OCI-M1 (cell line): Measurements from ENCODE around the gene MRTFB.
"Not testable (repeated sequence)": the region's sequence is repeated elsewhere in the genome, so short reads cannot be mapped to it uniquely, and the experiment has no call there.

ENCODE experiments used
- DNase-seq: peaks from one replicate; lab custom pipeline; 2025; lab: John Stamatoyannopoulos, UW

The MRTFB gene

DNA sequence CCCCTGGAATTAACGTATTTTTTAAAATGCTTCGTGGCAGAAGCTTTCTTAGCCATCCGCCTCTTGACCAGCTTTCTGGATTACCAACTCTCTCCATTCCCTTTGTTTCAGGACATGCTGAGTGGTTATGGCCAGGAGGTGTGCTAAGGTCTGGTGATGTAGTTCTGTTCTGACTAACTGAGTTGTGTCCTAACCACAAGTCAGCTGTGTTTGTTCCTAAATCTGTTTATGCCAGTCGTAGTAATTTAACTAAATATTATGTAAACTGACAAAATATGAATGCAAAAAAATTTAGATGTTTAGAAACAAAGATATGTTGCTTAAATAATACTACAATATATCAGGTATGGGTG is 61.6 kb downstream of the MRTFB start:
- DNase-seq, result no peak

DNA sequence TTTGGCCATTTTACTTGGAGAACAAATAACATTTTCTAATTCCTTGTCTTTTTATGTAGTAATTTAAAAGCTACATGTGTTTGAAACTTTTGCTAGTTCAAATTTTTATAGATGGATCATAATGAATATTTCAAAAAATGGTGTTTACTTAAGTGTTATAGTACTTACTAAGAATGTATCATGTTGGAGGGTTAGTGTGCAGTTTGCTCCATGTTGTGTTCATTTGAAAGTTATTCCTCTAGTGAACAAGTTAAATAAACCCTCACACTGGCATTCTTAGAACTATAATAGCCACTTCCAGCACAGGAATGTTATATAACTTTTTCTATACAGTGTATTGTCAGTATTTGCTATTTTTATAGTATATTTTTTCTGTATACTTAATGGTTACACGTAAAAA is 62.8 kb downstream of the MRTFB start:
- no peak for DNase-seq

DNA sequence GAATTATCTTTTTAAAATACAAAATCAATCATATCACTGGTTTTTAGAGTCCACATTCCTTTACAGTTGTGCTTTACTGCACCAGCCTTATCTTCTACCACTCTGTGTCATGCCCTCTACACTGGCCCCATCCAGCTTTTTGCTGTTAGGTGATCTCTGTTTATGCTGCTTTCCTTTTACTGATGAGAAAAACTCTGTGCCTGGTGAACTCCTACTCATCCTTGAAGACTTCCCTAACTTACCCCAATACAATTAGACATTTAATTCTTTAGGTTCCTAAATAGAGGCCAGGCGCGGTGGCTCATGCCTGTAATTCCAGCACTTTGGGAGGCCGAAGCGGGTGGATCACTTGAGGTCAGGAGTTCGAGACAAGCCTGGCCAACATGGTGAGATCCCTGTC is 64.6 kb downstream of the MRTFB start:
- no peak for DNase-seq

DNA sequence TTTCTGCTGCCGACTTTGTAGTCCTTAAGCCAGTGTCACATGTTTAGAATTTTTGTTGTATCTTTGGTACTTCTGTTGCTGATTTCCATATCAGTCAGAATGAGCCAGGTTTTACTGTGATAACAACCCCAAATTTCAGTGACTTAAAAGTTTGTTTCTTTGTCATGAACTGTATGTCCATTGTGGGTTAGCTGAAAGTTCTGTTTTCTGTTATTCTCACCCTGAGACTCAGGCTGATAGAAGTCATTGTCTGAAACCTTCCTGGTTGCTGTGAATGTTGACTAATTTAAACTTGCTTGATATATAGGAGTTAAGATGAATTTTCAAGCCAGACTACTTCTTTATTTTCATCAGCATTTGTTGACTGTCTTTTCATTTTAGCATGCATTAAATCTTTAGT is 68.8 kb downstream of the MRTFB start:
- DNase-seq, result no peak

DNA sequence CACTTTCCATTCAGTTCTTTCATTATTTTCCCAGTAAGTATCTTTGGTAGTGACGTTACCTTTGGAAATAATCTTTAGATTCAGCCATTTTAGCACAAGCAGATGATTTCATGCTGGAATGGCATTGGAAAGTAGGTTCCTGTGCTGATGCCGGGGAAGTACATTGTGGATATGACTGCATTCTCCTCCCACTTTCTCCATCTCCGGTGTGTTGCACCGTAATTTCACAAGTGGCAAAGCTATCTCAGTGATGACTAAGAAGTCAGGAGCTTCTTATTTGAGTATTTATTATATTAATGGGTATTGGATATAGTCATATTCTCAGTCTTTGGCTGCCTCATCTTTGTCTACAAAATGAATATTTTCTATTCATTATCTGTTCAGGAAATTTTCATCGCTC is 69.8 kb downstream of the MRTFB start:
- no peak for DNase-seq

DNA sequence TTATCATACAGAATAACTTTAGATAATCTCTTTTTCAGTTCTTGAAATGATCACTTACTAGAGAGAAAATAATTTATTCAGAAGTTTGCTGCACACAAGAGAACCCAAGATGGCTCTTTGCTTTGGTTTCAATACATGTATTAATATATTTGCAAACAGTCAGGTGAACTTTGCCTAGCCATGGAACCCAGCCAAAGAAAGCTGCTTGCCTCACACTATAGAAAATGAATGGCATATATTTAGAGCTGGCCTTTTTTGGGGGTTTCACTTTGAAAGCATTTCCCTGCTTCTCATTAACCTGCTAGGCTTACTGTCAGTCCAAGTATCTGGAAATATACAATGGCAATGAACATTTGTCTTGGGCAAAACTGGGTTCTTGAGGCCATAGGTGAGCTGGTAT is 75.3 kb downstream of the MRTFB start:
- DNase-seq, result no peak

DNA sequence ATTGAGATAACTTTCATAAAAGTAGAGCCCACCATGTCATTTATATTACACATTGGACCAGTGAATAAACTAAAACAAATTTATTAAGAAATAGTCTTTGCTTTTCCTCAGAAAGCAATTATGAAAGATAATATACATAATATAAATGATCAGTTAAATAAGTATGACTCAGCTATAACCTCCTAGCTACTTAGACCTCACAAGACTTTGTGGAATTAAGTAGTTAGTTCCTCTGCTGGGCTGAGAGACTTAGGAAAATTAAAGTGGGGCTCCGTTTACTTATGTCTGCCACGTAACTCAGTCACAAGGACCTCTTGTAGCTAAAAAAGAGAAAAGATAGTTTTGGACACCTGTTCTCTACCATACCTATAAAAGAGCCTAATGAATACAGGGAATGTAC is 76.9 kb downstream of the MRTFB start:
- no peak for DNase-seq

DNA sequence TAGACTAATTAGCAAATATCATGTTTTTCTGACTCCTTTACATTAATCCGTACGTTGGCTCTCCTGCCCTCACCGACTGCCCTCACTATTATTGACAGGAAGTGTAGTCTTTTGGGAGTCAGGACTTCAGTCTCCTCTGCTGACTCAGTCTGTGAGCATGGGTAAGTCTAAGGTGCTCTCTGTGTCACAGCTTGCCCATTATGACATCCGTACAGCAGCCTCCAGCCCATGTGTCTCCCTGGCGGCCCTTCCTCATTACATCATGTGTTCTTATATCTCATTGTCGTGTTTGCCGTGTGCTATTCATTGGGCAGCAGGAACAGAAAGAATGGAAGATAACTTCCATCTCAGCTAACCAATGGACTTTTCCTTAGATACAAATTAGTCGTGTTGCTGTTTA is 77.5 kb downstream of the MRTFB start:
- no peak for DNase-seq

DNA sequence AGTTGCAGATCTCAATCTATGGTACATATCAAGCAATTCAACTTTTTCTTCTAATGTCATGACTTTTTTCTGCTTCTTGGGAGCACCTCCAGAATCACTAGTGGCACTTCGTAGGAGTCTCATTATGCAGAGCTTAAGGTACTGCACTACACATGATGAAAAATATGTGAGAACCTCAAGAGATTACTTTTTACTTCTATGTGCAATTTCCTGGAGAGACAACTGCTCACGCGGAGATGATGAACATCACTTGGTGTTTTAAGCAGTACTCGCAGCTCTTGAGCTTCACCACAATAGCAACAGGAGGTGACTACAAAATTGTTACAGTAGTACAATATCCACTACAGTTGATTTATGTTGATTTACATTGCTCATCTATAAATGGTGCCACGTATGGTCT is 79.7 kb downstream of the MRTFB start:
- no peak for DNase-seq

DNA sequence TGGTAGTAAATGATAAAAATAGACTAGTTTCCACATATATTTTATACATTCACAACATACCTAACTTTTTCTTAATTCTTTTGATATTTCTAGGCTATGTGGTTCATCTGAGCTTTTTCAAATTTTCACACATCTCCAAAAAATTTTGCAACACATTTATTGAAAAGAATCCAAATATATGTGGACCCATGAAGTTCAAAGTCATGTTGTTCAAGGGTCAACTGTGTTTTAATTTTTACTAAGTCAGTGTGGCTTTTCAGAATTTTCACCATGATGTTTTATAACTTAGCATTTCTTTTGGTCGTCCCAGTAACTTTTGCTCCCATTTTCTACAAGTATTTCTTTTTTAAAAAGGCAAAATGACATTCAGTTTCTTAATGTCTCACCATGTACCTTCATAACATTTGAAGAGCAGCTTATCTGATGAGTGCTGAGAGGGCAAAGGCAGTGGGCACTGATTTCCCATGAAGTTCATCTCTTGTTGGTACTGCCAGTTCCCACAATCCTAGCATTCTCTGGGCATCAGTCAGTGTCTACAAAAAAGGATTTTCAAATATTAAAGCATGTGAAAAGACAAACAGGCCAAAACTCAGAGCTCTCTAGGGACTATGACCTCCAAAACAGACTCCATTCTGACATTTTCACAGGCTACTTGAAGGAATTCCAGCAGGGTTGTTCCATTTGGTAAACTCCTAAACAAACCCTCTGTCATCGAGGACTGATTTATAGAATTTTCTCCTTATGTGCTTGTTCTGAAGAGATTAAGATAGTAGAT is 80.3 kb downstream of the MRTFB start:
- no peak for DNase-seq

DNA sequence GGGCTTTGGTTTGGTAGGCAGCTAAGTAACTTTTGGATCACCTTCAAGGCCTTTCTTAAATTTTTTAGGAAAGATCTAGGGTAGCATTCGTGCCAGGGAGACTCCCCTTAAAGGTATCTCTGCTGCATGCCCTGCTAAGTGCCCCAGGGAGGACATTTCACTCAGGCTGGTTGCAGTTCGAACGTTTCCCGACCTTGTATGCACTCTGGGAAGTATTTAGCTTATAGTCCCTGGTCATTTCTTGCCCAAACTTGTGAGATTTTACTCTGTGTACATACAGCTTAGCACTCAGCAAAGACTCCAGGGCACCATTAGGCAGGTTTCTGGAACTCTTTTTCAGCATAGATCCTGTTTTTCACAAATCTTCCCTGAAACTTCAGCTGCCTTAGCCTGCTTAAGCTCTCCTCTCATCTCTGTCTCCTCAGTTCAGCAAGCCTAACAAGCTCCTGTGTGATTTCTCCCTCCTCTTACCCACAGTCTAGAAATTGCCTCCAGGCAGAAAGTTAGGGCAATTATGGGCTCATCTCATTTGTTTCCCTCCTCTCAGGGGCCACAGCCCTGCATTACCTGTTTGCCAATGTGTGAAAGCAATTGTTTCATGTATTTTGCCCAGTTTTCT is 84.6 kb downstream of the MRTFB start:
- no peak for DNase-seq

DNA sequence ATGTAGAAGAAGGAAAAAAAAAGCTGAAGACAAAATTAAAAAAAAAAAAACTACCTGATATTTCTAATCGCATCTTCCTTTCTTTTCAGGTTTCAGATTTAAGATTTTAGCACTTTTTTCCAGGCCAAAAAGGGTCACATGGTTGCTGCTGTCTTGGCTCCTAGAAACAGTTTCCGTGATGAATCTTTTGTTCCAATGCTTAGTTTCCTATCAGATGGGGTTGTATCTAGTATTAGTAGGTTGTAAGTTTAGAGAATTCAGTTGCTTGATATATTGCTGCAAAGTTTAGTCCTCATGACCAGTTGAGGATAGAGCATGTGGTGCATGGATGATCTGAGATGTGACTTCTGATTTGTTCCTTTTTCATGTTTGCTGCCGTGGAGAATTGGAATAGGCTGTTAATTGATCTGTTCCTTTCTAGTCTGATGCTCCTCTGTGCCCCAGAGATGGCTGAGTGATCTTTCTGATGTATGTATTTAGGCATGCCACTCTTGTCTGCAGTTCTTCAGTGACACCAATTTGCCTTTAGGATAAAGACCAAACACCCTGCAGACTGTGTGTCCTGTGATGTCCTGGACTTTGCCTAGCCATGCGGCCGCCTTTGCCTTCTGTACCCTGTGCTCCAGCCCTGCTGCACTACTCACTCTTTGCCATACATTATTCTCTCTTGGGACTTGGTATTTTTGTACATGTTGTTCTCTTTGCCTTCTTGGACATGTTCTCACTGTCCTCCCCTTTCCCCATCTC is 94.0 kb downstream of the MRTFB start:
- no peak for DNase-seq

DNA sequence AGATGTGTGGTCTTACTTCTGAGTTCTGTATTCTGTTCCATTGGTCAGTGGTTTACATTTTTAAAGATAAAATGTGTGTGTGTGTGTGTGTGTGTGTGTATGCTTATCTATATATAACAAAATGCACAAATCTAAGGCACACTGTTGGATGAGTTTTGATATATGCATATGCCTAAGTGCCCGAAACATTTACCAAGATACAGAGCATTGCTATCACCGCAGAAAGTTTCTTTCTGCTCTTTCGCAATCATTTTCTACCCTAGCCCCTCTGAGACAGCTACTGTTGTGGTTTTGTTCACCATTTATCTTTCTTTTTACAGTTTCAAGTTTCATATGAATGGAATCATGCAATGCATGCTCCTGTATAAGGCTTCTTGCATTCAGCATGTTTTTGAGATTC is 97.0 kb downstream of the MRTFB start:
- DNase-seq, result peak; percentile 96

DNA sequence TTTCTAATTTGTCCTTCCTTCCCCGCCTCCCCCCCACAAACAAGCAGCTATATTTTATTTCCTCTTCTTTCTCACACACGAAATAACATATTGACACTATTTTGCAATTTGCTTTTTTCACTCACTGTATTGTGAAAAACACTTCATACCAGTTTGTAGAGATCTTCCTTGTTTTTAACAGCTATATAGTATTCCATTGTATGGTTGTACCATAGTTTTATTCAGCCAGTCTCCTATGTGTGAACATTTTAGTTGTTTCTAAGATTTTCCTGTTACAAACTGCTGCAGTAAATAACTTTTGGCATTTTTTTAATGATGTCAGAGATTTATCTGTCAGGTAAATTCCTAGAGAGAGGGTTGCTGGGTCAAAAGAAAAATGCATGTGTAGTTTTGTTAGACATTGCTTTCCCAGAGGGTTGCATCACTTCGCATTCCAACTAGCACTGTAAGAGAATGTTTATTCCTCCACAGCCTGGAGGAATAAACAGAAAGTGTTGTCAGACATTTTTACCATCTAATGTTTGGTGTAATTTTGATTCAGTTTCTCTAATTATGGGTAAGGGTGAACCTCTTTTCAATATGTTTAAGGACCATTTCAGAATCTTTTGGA is 101.2 kb downstream of the MRTFB start:
- no peak for DNase-seq

DNA sequence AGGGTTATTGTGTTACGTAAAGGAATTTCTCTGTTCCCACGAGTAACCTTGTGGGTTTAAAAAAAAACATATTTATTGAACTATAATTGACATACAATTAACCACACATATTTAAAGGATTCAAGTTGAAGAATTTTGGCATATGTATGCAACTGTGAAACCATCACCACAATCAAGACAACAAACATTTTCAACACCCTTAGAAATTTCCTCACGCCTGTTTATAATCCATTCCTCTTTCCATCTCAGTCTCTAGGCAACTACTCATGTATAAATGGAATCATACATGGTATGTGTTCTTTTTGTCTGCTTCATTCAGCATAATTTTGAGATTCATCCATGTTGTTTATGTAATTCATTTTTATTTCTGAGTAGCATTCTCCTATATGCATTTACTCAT is 104.0 kb downstream of the MRTFB start:
- DNase-seq, result no peak

DNA sequence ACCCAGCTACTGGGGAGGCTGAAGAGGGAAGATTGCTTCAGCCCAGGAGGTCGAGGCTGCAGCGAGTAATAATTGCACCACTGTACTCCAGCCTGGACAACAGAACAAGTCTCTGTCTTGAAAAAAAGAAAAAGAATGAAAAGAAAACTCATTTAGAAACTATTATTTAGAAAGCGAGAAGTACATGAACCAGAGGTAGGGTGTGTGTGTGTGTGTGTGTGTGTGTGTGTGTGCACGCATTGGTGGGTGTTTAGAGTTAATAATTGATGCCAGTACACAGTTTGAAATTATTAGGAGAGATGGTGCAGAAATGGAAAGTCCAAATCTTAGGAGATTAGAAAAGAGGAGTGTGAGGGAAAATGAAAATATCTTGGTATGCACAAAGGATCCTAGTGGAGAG is 106.6 kb downstream of the MRTFB start:
- no peak for DNase-seq

DNA sequence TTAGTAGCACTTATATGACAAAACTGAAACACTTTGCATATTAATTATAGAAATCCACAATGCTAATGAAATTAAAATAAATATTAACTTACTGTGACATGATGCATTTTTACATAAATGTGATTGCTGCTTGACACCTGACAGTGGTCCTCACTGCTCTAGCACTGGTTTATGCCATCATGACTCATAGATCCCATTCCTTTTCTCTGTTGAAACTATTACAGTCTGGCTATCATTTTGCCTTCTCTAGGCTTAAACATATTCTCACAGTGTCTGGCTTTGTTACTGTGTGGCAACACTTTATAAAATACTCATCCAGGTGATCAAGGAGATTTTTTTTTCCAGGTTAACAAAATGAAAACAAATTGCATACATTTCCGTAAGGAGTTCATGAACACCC is 108.0 kb downstream of the MRTFB start:
- no peak for DNase-seq

DNA sequence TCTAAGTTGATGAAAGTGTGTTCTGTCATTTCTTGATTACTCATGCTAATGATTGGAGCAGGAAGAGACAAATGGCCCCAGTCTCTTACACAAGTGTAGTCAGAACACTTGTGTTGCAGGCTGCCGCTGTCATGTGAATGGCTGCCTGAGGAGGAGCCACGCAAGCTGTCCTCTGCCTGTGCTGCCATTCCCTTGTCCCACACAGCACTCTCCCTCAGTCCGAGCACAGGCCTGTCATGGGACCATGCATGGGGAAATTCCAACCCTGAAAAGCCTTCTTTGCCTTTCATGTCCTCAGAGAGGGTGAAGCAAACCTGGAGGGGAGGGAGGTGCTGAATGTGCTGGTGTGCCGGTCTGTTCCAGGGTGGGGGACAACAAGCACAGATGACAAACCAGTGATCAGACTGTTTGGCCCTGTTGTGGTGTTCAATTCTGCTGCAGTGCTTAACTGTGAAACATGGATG is 109.4 kb downstream of the MRTFB start:
- no peak for DNase-seq

DNA sequence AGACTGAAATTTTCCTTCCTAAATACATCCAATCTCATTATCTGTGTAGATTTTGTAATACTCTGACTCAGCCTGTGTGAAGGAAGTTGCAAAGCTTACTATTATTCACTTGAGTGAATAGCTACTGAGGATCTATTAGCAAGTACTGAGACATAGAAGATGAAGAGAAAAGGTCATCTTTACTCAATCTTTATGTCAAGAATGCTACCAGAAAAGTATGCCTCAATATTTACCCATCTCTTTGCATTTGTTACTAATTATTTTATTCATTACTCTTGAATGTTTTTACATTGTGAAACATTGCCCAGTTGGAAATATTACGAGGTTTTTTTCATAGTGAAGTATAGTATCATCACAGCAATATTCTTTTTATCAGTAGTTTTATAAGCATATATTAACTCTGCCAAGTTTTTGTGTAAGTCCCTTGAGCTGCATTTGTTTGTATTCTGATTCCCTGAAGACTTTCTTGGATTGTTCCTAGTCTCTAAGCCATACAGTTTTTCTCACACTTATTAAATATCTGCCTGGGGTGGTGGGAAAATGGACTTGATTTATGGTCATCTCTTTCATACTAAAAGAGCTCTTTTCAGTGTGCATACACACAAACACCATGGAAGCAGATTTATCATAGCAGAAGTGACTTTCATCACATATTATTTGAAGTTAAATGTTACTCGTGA is 110.4 kb downstream of the MRTFB start:
- no peak for DNase-seq

DNA sequence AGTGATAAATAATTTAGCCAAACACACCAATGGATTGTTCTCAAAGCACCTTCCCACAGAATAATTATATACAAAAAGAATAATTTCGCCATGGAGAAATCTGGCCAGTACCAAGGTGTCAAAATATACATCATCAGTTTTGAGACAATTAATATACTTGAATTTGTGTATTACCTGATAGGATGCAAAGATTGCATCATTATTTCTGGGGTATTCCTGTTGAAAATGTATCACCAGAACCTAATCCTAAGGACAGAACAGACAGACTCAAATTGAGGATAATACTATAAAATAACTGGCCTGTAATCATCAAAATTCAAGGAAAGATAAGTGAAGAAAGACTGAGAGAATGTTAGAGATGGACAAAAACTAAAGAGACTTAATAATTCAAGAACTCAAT is 111.9 kb downstream of the MRTFB start:
- no peak for DNase-seq

DNA sequence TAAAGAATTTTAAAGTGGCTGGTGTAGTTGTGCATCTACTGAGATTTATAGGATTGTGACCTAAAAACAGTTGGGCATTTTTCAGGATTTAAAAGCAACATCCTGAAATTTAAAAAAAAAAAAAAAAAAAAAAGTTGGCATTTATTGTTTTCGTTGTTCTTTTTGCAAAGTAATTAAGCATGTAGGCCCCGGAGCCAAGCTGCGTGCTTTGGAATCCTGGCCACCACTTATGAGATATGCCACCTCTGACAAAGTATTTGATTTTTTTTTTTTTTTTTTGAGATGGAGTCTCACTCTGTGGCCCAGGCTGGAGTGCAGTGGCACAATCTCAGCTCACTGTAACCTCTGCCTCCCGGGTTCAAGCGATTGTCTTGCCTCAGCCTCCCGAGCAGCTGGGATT is 112.8 kb downstream of the MRTFB start:
- not testable (repeated sequence) for DNase-seq
